Activated naive CD4-positive, alpha-beta T cell (primary cell): ENCODE measurements around the gene MICALL2.

Experiments used
- DNase-seq, 4 experiments: peaks; one replicate each; lab custom pipeline; 2025; lab: John Stamatoyannopoulos, UW

Gene MICALL2

GRCh38 chr7:1458683-1459511 is at the start of gene MICALL2:
Gene MICALL2 (minus strand): TSS chr7:1459470. CDS start chr7:1459326, 144 bp downstream.
- DNase-seq: no peak

- no peak for DNase-seq
Observed at GRCh38 chr7:1508277-1508758, 49.0 kb upstream of the MICALL2 start.

GRCh38 chr7:1505731-1506550 is 46.7 kb upstream of the MICALL2 start:
- no peak for DNase-seq

- DNase-seq: peak; percentile 65 to 85 (median 80)
Observed at GRCh38 chr7:1503816-1504775, 44.8 kb upstream of the MICALL2 start, which contains the start of gene INTS1. Gene INTS1 (minus strand): TSS chr7:1504389. CDS start chr7:1503960, 429 bp downstream.

- no peak for DNase-seq
Observed at GRCh38 chr7:1503390-1503789, 44.1 kb upstream of the MICALL2 start.

GRCh38 chr7:1502845-1503244 is 43.6 kb upstream of the MICALL2 start:
- DNase-seq: no peak

DNA sequence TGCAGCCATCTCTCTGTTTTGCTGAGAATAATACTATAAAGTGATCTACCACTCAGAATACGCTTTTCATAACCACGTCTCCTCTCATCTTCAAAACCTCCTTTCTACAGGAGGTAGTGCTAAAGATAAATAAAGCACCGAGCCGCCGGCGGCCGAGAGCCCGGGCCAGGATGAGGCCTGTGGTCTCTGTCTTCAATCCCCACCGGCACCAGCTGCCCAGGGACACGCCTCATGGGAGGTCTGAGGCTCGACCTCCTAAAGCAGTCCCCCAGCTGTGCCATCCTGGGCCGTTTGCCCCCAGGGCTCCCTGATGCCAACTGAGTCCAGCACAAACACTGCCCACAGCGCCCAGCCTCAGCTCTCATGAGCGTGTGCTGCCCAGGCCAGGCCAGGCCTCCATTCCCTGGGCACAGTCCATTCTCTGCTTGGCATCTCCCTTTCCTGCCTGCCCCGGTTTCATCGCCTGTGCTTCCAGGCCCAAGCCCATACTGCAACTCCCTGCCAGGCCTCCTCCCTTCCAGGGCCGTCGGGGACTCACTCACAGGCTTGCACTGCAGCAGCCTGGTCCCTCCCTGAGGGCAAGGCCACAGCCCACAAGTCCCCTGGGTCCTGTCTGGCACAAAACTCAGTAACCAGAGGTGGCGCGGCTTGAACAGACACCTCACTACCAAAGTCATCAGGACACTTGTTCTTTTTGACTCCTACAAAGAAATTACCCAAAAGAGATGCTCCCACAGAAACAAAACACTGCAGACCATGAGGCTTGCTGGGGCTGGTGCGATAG is 42.4 kb upstream of the MICALL2 start:
- DNase-seq: no peak

- no peak for DNase-seq
Observed at GRCh38 chr7:1500064-1500807, 41.0 kb upstream of the MICALL2 start.

- DNase-seq: no peak
Observed at GRCh38 chr7:1499367-1500029, 40.2 kb upstream of the MICALL2 start.

GRCh38 chr7:1498370-1499305 is 39.4 kb upstream of the MICALL2 start:
- DNase-seq: no peak

DNA sequence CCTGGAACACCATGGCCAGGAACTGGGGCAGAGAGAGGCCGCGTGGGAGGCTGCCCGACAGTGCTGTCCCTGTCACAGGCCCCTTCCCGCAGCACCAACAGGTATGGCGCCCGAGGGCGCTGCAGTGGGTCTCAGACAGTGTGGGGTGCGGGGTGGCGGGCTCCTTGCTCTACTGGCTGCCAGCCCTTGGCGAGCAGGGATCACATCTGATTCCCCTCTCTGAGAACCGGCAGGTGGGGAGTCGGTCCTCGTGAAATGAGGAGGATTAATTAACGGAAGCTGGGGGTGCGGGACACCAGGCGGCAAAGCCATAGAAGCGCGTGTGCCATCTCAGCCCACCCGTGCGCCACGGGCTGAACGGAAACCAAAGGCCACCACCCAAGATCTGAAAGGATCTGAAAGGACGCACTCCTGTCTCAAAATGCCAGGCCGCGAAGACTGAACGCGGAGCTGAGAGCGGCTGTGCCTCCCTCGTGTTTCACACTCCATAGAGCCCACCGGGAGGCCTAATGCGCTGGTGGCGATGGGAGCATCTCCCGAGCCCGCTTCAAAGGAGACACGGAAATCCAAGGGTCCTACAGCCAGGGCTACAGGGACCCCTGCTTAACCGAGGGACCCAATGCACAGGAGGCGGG is 38.1 kb upstream of the MICALL2 start:
- DNase-seq: no peak

- no peak for DNase-seq
Observed at GRCh38 chr7:1496531-1497292, 37.4 kb upstream of the MICALL2 start.

DNA sequence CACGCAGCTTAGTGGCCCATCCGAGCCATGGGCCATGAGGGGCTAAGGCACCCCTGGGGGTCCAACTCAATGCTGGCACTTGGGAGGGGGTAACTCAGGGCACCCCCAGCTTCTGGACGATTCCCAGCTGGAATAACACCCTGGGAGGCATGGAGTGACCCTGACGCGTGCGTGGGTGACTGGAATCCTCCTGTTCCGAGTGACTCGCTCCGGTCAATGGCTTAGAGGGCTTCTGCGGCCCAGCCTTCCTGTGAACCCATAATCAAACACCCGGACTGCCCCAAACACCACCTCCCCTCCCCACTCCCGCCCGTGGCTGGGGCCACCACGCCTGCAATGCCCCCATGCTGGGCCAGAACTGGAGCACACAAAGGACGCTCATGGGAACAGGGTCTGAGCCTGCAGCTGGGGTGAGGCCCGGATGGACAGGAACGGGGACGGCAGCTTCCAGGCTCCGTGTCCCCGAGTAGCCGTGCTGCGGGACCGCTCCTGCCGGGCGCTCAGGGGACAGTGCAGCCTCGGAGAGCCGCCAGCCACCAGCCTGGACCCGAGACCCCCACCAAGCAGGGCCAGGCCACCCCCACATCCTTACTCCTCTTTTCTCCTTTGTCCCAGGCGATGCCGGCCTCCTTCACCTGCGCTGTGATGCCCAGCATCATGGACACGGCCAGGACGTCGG is 36.4 kb upstream of the MICALL2 start:
- no peak for DNase-seq

DNA sequence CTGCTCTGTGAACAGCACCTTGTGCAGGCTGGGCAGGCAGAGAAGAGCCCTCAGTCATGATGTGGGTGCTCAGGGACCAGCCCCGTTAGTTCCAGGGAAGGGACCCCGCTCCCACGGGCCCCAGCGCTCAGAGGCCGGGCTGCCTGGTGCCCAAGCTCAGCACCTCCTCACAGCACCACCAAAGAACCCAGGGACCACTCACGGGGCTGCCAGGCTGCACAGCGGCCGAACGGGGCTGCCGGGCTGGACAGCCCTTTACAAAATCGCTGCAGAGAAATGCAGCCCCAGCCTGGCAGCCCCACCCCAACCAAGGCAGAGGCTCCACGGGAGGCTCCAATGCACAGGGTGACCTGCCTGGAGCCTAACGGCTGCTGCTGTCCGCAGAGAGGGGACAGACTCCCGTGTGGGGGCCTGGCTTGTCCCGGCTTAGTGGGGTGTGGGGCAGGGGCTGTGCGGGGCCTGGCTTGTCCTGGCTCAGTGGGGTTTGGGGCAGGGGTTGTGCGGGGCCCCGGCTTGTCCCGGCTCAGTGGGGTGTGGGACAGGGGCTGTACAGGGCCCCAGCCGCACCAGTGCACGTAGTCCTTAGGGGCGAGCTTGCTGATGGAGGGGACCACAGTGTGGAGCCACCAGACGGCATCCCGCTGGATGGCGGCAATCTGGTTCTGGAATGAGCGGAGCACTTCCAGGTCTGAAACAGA is 35.7 kb upstream of the MICALL2 start:
- no peak for DNase-seq

DNA sequence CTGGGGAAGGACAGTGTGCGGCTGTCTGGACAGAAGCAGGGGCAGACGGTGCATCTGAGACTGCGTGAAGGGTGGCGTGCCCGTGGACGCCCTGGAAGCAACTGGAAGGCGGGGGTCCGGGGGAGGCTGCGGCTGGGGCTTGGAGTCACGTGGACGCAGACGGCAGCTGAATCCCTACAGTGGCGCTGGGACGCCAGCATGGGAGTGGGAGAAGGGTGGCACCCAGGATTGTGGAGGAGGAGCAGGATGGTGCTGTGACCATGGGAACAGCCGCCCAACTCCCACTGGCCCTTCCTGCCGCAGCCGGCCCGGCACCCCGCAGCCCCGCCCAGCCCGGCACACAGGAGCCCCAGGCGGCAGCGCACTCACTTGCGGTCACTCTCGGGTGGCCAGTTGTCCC is 35.2 kb upstream of the MICALL2 start:
- no peak for DNase-seq

DNA sequence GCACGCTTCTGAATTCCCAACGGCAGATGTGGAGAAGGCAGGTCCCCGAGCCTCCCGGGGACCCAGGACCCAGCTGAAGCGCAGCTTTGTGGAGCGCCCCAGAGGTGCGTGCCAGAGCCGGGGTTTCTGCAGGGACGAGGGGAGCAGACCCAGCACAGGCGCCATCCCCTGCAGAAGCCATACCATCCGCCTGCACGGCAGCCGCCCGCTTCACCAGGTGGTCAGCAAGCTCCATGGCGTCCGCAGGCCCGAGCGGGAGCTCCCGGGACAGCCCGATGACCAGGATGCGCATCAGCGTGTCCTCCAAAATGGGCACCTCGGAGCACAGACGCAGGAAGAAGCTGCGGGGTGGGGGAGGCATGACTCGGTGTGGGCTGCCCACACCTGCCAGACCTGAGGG is 34.3 kb upstream of the MICALL2 start:
- DNase-seq: no peak
